ENCODE results near the gene RNF207.

GRCh38 chr1:6175411-6175828 is 30.5 kb upstream of the RNF207 start:
- TF ChIP-seq, protein P1, sequence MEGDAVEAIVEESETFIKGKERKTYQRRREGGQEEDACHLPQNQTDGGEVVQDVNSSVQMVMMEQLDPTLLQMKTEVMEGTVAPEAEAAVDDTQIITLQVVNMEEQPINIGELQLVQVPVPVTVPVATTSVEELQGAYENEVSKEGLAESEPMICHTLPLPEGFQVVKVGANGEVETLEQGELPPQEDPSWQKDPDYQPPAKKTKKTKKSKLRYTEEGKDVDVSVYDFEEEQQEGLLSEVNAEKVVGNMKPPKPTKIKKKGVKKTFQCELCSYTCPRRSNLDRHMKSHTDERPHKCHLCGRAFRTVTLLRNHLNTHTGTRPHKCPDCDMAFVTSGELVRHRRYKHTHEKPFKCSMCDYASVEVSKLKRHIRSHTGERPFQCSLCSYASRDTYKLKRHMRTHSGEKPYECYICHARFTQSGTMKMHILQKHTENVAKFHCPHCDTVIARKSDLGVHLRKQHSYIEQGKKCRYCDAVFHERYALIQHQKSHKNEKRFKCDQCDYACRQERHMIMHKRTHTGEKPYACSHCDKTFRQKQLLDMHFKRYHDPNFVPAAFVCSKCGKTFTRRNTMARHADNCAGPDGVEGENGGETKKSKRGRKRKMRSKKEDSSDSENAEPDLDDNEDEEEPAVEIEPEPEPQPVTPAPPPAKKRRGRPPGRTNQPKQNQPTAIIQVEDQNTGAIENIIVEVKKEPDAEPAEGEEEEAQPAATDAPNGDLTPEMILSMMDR (IDR thresholded peaks at IDR 0.05; ENCODE audit: control extremely low read depth in 1 of 3, insufficient read depth in 1 of 3, low read depth in 1 of 3, low read length in 3 of 3), result no peak
- TF ChIP-seq EP300 (IDR thresholded peaks at IDR 0.05; ENCODE audit: borderline replicate concordance in 1 of 2, low read depth in 2 of 2, low read length in 2 of 2) (no peak), KDM1A (IDR thresholded peaks at IDR 0.05; ENCODE audit: borderline replicate concordance, low read length) (no peak), RFX5 (IDR thresholded peaks at IDR 0.05; ENCODE audit: borderline replicate concordance, low read depth, low read length) (no peak), CREB1 (IDR thresholded peaks at IDR 0.05) (no peak), MAFK (IDR thresholded peaks at IDR 0.05; ENCODE audit: low read depth, low read length) (no peak)
- TF ChIP-seq, protein P2, sequence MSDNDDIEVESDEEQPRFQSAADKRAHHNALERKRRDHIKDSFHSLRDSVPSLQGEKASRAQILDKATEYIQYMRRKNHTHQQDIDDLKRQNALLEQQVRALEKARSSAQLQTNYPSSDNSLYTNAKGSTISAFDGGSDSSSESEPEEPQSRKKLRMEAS (IDR thresholded peaks at IDR 0.05), result no peak
